HG03025 (cell line): Measurements from ENCODE around the gene RFXANK.
"Not testable (repeated sequence)": the region's sequence is repeated elsewhere in the genome, so short reads cannot be mapped to it uniquely, and the experiment has no call there.

Source experiments
- ATAC-seq: cut with Tn5 transposase; IDR thresholded peaks from one replicate; pipeline ENCODE4 v1.9.1; 2021; ENCODE audit warnings: mild to moderate bottlenecking, moderate library complexity; ENCODE audit not compliant: unreplicated experiment, low FRiP score

The RFXANK gene

GRCh38 chr19:19169236-19170052 is 22.6 kb upstream of the RFXANK start:
- ATAC-seq: no peak

- ATAC-seq: no peak
Observed at GRCh38 chr19:19170053-19170872, 21.8 kb upstream of the RFXANK start, which contains the start of gene MEF2B. MEF2B (minus strand) TSS chr19:19170263; CDS start chr19:19150735, 19,528 bp downstream.

- ATAC-seq: no peak
Observed at GRCh38 chr19:19170873-19171672, 21.0 kb upstream of the RFXANK start.

- no peak for ATAC-seq
Observed at GRCh38 chr19:19171821-19172532, 20.1 kb upstream of the RFXANK start.

DNA sequence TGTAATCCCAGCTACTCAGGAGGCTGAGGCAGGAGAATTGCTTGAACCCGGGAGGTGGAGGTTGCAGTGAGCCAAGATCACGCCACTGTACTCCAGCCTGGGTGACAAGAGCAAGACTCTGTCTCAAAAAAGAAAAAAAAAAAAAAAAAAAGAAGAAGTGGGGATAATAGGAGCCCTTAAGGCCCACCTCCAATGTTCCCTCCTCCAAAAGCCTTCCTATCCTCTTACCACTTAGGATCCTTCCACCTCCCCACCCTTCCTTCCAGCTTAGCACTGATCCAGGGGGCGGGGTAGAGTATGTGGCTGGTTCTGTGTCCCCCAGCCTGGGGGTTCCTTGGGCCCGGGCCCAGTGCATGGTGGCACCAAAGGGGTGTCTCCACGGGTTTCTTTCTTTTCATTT is 18.8 kb upstream of the RFXANK start:
- ATAC-seq: not testable (repeated sequence)

GRCh38 chr19:19176950-19177349 is 15.1 kb upstream of the RFXANK start:
- ATAC-seq: no peak

DNA sequence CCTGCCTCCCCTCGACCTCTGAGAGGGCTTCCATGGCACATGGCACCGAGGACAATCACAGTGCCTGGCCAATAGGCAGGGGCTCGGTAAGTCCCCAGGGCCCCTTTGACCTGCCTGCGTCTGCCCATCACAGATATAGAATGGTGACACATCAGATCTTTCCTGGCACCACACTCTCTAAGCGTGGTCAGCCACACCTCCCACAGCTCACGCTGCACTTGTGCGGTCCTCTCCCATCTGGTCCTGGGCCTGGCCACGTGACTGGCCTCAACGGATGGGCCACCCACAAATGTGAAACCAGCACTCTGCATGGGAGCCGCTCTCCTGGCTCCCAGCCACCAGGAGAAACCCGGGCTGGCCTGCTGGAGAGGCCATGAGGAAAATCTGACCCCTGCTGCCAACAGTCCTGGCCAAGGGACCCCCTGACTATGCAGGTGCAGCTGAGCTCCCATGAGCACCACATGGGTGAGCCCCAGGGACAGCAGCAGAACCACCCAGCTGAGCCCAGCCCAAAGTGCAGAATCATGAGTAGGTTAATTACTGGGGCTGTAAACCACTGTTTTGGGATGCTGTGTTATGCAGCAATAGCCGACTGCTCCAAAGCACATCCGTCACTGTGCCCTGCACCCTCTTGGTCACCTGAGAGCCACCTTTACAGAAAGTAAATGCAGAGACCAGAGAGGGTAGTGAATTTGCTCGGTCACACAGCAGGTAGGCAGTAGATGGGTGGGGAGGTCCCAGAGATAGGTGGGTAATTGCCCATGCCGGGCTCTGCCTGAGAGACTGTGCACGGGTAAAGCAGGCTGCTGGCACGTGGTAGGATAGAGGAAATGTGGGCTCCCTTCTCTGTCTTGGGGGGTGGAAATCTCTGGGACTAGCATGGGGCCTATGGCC is 12.3 kb upstream of the RFXANK start:
- ATAC-seq: no peak

GRCh38 chr19:19181488-19181998 is 10.5 kb upstream of the RFXANK start:
- no peak for ATAC-seq

- no peak for ATAC-seq
Observed at GRCh38 chr19:19185853-19186740, 6.0 kb upstream of the RFXANK start.

- no peak for ATAC-seq
Observed at GRCh38 chr19:19186742-19187141, 5.3 kb upstream of the RFXANK start.

GRCh38 chr19:19191768-19192077 is 335 bp upstream of the RFXANK start:
- no peak for ATAC-seq

GRCh38 chr19:19192910-19193423 is 909 bp downstream of the RFXANK start:
- ATAC-seq: no peak

GRCh38 chr19:19193926-19194325 is 1.9 kb downstream of the RFXANK start:
- ATAC-seq: no peak

DNA sequence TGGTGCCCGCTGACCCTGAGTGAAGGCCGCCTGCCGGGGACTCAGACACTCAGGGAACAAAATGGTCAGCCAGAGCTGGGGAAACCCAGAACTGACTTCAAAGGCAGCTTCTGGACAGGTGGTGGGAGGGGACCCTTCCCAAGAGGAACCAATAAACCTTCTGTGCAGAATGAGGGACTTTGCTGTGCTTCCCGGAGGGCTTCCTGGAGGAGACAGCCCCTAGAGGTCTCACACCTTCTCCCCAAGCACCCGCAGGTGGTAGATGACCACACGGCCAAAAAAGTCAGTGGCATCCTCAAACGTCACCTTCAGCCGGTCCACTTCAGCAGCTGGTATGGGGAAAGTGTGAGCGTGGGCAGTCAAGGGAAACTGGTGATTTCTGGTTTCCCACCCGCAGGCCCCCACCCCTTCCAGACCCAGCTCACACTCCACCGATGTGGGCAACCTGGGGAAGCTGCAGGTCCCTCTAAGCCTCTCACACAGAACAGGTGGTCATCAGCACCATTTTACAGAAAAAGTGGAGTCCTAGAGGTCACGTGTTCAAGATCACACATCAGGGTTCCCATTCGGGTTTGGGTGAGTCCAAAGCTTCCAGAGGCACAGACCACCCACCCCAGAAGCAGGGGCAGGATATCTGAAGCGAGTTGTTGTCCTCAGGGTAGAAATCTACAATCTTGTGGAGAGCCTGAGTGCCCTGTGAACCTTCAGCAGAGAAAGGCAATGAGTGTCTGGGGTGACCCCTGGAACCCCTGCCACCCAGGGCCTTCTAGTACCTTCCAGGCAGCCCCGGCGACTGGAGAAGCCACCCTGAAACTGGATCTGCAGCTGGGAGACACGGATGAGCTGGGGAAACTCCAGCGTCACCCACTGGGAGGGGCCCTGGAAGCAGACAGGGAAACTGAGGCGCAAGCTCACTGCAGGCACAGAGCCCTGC is 9.9 kb downstream of the RFXANK start:
- ATAC-seq: no peak

- peak; percentile 19 for ATAC-seq
Observed at GRCh38 chr19:19202707-19203011, 10.6 kb downstream of the RFXANK start.

GRCh38 chr19:19203012-19203856 is 11.2 kb downstream of the RFXANK start, which contains the start of gene NR2C2AP:
NR2C2AP (minus strand) TSS chr19:19203414; CDS start chr19:19203060, 354 bp downstream.
- ATAC-seq: peak; percentile 46
